Endodermal cell (in vitro differentiated cells): ENCODE data around the gene FBXL17. TPM values are rescaled to one million over a fixed set of nuclear protein-coding genes. Genes with fewer than 3 reads are reported as not detected.

ENCODE experiments used
- DNase-seq: peaks from one replicate; pipeline ENCODE4 v3.0.0-alpha.2; 2017
- H3K27ac ChIP-seq: 2 replicates; pipeline ENCODE4 v1.5.1; 2013; ENCODE audit warnings: mild to moderate bottlenecking, low read depth, low read length, moderate library complexity
- H3K27me3 ChIP-seq: 2 replicates; pipeline ENCODE4 v1.6.1; 2013; ENCODE audit warnings: mild to moderate bottlenecking, low read length, moderate library complexity; ENCODE audit not compliant: insufficient read depth, control insufficient read depth, poor library complexity, severe bottlenecking
- H3K36me3 ChIP-seq: 2 replicates; pipeline ENCODE4 v1.7.0; 2013; ENCODE audit warnings: mild to moderate bottlenecking, low read length, moderate library complexity; ENCODE audit not compliant: control insufficient read depth, insufficient read depth
- H3K4me1 ChIP-seq: one replicate; pipeline ENCODE4 v1.7.0; 2013; ENCODE audit warnings: low read length; ENCODE audit not compliant: control insufficient read depth, insufficient read depth
- H3K4me3 ChIP-seq: 2 replicates; pipeline ENCODE4 v1.5.1; 2013; ENCODE audit warnings: mild to moderate bottlenecking, low read length, moderate library complexity
- H3K9ac ChIP-seq: 2 replicates; pipeline ENCODE4 v1.6.1; 2013; ENCODE audit warnings: mild to moderate bottlenecking, low read length, moderate library complexity; ENCODE audit not compliant: poor library complexity, severe bottlenecking; ENCODE audit errors: extremely low read depth
- H3K9me3 ChIP-seq: 2 replicates; pipeline ENCODE4 v1.6.1; 2013; ENCODE audit warnings: mild to moderate bottlenecking, low read length, moderate library complexity; ENCODE audit not compliant: control insufficient read depth
- H3K27ac Mint-ChIP-seq: 2 replicates; pipeline ENCODE4 v1.8.0; 2020; ENCODE audit warnings: mixed read lengths
- H3K27me3 Mint-ChIP-seq: 2 replicates; pipeline ENCODE4 v1.8.0; 2021; ENCODE audit warnings: mild to moderate bottlenecking, mixed read lengths; ENCODE audit not compliant: insufficient read depth
- H3K36me3 Mint-ChIP-seq: 2 replicates; pipeline ENCODE4 v1.8.0; 2020; ENCODE audit warnings: low read depth, mixed read lengths
- H3K4me1 Mint-ChIP-seq: 2 replicates; pipeline ENCODE4 v1.8.0; 2020; ENCODE audit warnings: mixed read lengths
- H3K4me3 Mint-ChIP-seq: 2 replicates; pipeline ENCODE4 v1.8.0; 2020; ENCODE audit warnings: mild to moderate bottlenecking, moderate library complexity, mixed read lengths
- H3K9me3 Mint-ChIP-seq: 2 replicates; pipeline ENCODE4 v1.8.0; 2020; ENCODE audit warnings: mild to moderate bottlenecking, mixed read lengths
- WGBS, 2 experiments: methylation state at CpG; one replicate each; pipeline versions ENCODE4 v1.1.5 to v1.1.7; 2013; ENCODE audit warnings: missing lambda C conversion rate in 2 of 2, mixed read lengths in 1 of 2; ENCODE audit not compliant: insufficient coverage in 1 of 2, insufficient read length in 1 of 2; 5-methylcytosine and 5-hydroxymethylcytosine counted together
- total RNA-seq, 2 donors: library from RNA; stranded (reverse); fragmentation: NEBNext Ultra II Directional in 1 of 2; extraction: Animal tissue kit (Norgen Biotek cat#: 25700) in 1 of 2; gene quantifications; 2 replicates in 1 of 2; 3 replicates in 1 of 2; pipeline ENCODE4 v1.2.1, GENCODE V29; 2021
- TF ChIP-seq, protein P1 (sequence below): fragments of 200-600 bp; sonication (generic); conservative IDR thresholded peaks from 2 replicates; pipeline ENCODE4 v1.5.0; 2021; ENCODE audit warnings: antibody characterized with exemption, mild to moderate bottlenecking

Gene FBXL17
- total RNA-seq, 2 donors from 2014 or later, result 7.4 to 8.6 TPM

DNA sequence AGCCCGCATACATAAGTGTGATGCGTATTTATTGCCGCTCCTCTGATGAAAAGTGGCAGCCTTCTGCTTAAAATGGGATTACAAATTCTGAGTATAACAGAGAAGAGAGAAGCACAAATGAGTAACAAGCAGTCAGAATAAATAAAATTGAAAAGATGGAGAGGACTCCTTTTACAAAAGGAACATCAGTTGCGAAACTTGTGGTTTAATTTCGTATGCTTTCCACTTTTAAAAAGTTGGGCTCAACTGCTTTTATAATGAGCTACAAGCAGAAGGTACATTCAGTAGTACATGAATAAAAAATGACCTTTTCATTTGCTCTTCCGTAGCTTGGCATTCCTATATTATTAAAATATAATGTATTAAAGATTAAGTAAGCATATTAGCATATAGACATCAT, 320.0 kb downstream of the FBXL17 start:
- no peaks in the 10 kb centered on the region for H3K36me3 Mint-ChIP-seq
- H3K36me3 ChIP-seq, result no peaks in the 10 kb centered on the region
- H3K9me3 ChIP-seq, result no peaks in the 10 kb centered on the region
- 70 to 78% methylated on average over 3 to 5 of the region's 6 CpGs for WGBS, 2 experiments
- no peak overlapping the region for H3K4me3 ChIP-seq
- H3K9ac ChIP-seq, result no peak overlapping the region
- H3K27ac ChIP-seq, result no peak overlapping the region
- H3K4me3 Mint-ChIP-seq, result no peak overlapping the region
- no peaks in the 10 kb centered on the region for H3K27me3 ChIP-seq
- no peaks in the 10 kb centered on the region for H3K4me1 ChIP-seq
- TF ChIP-seq, protein P1, sequence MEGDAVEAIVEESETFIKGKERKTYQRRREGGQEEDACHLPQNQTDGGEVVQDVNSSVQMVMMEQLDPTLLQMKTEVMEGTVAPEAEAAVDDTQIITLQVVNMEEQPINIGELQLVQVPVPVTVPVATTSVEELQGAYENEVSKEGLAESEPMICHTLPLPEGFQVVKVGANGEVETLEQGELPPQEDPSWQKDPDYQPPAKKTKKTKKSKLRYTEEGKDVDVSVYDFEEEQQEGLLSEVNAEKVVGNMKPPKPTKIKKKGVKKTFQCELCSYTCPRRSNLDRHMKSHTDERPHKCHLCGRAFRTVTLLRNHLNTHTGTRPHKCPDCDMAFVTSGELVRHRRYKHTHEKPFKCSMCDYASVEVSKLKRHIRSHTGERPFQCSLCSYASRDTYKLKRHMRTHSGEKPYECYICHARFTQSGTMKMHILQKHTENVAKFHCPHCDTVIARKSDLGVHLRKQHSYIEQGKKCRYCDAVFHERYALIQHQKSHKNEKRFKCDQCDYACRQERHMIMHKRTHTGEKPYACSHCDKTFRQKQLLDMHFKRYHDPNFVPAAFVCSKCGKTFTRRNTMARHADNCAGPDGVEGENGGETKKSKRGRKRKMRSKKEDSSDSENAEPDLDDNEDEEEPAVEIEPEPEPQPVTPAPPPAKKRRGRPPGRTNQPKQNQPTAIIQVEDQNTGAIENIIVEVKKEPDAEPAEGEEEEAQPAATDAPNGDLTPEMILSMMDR, result no peak
- peaks cover 2% of the 10 kb centered on the region for H3K4me1 Mint-ChIP-seq
- no peaks in the 10 kb centered on the region for H3K27me3 Mint-ChIP-seq
- no peak overlapping the region for H3K27ac Mint-ChIP-seq
- no peaks in the 10 kb centered on the region for H3K9me3 Mint-ChIP-seq
- no peak for DNase-seq

DNA sequence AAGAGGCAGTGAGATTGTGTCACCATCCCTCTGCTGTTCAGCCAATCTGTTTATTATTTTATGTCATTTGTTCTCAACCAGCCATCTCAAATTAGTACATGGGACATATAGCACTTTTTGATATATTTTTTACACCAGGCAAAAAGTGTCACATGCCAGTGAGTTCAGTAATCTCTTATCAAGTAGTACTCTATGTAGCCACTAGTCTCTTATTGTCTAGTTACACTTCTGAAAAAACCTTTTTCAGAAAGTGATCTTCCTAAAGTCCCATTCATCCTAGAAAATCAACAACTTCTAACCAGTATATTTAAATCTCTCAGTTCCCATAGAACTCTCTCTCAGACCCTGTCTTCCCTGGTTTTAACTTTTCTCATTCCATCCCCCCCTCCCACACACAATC, 321.6 kb downstream of the FBXL17 start:
- no peaks in the 10 kb centered on the region for H3K9me3 ChIP-seq
- DNase-seq, result no peak
- TF ChIP-seq, protein P1, result peak; percentile 46
- H3K27ac ChIP-seq, result no peak overlapping the region
- Mint-ChIP-seq H3K4me3 (no peak overlapping the region), H3K27me3 (no peaks in the 10 kb centered on the region), H3K27ac (no peak overlapping the region), H3K4me1 (peaks cover 2% of the 10 kb centered on the region), H3K36me3 (no peaks in the 10 kb centered on the region), H3K9me3 (no peaks in the 10 kb centered on the region)
- H3K36me3 ChIP-seq, result no peaks in the 10 kb centered on the region
- no peak overlapping the region for H3K9ac ChIP-seq
- no peaks in the 10 kb centered on the region for H3K27me3 ChIP-seq
- no peaks in the 10 kb centered on the region for H3K4me1 ChIP-seq
- no peak overlapping the region for H3K4me3 ChIP-seq

DNA sequence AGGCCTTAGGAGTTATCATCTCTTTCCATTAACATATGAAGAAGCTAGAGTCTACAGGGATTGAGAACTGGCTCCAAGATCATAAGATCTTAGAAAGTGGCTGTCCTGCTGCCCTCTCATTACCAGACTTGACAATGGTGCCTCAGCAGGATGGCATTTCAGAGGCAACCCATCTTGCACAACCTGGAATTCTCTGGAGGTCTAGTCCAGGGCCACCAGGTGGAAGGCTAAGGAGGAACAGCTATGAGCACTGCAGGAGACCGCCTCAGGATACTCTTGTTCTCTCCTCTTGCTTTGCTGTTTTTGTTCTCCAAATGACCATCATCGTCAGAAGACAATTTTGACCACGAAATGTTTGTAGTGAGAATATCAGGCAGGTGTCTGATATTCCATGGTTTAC, 322.6 kb downstream of the FBXL17 start:
- Mint-ChIP-seq H3K9me3 (peaks cover under 1% of the 10 kb centered on the region), H3K27ac (no peak overlapping the region)
- TF ChIP-seq, protein P1, result peak; percentile 19

More for the DNA sequence above, 322.6 kb downstream of the FBXL17 start:
- no peak overlapping the region for H3K4me3 Mint-ChIP-seq
- H3K9me3 ChIP-seq, result no peaks in the 10 kb centered on the region
- peaks cover 2% of the 10 kb centered on the region for H3K4me1 Mint-ChIP-seq
- H3K27me3 ChIP-seq, result no peaks in the 10 kb centered on the region
- H3K27me3 Mint-ChIP-seq, result no peaks in the 10 kb centered on the region
- H3K36me3 ChIP-seq, result no peaks in the 10 kb centered on the region
- DNase-seq, result no peak
- H3K4me1 ChIP-seq, result no peaks in the 10 kb centered on the region
- no peak overlapping the region for H3K27ac ChIP-seq
- H3K9ac ChIP-seq, result no peak overlapping the region
- no peak overlapping the region for H3K4me3 ChIP-seq
- 96% methylated on average over 3 of the region's 3 CpGs; no CpG with 5 or more reads in 1 of the 2 experiments for WGBS, 2 experiments
- peaks cover 3% of the 10 kb centered on the region for H3K36me3 Mint-ChIP-seq
